ENCODE data around the gene LMO7.

LMO7 gene

GRCh38 chr13:75811361-75811760, 175.2 kb downstream of the LMO7 start:
- no peak for DNase-seq

- no peak for DNase-seq
Measured at GRCh38 chr13:75811841-75812240, 175.7 kb downstream of the LMO7 start.

- DNase-seq: no peak
Measured at GRCh38 chr13:75812751-75813181, 176.6 kb downstream of the LMO7 start.

- no peak for DNase-seq
Measured at GRCh38 chr13:75813323-75813722, 177.2 kb downstream of the LMO7 start.

GRCh38 chr13:75818179-75818967, 182.2 kb downstream of the LMO7 start:
- no peak for DNase-seq

- no peak for DNase-seq
Measured at GRCh38 chr13:75818968-75819225, 182.8 kb downstream of the LMO7 start.

- no peak for DNase-seq
Measured at GRCh38 chr13:75825161-75825560, 189.0 kb downstream of the LMO7 start.

GRCh38 chr13:75825594-75825993, 189.5 kb downstream of the LMO7 start:
- DNase-seq: no peak

GRCh38 chr13:75826391-75826790, 190.3 kb downstream of the LMO7 start:
- DNase-seq: no peak

GRCh38 chr13:75829830-75830229, 193.7 kb downstream of the LMO7 start:
- no peak for DNase-seq

- no peak for DNase-seq
Measured at GRCh38 chr13:75830842-75831241, 194.7 kb downstream of the LMO7 start.

- no peak for DNase-seq
Measured at GRCh38 chr13:75831389-75831788, 195.3 kb downstream of the LMO7 start.

GRCh38 chr13:75832812-75833211, 196.7 kb downstream of the LMO7 start:
- no peak for DNase-seq

- DNase-seq: no peak
Measured at GRCh38 chr13:75836441-75836840, 200.3 kb downstream of the LMO7 start.

- DNase-seq: no peak
Measured at GRCh38 chr13:75838366-75839005, 202.4 kb downstream of the LMO7 start.

- DNase-seq: no peak
Measured at GRCh38 chr13:75839406-75839805, 203.3 kb downstream of the LMO7 start.

- DNase-seq: no peak
Measured at GRCh38 chr13:75841905-75842304, 205.8 kb downstream of the LMO7 start.

GRCh38 chr13:75843074-75843473, 206.9 kb downstream of the LMO7 start:
- no peak for DNase-seq

GRCh38 chr13:75843991-75844390, 207.9 kb downstream of the LMO7 start:
- DNase-seq: no peak

- no peak for DNase-seq
Measured at GRCh38 chr13:75847588-75847987, 211.5 kb downstream of the LMO7 start.

- DNase-seq: no peak
Measured at GRCh38 chr13:75850916-75851315, 214.8 kb downstream of the LMO7 start.

GRCh38 chr13:75855216-75855615, 219.1 kb downstream of the LMO7 start:
- DNase-seq: no peak

- no peak for DNase-seq
Measured at GRCh38 chr13:75855847-75856246, 219.7 kb downstream of the LMO7 start.

- no peak for DNase-seq
Measured at GRCh38 chr13:75857291-75857690, 221.2 kb downstream of the LMO7 start.

- DNase-seq: no peak
Measured at GRCh38 chr13:75860935-75861334, 224.8 kb downstream of the LMO7 start.

Data from activated CD4-positive, alpha-beta T cell treated with anti-CD3 and anti-CD28 coated beads, Interleukin-2, Interleukin-6, amounts not matched to agents 100 ng/mL and 50 ng/mL, durations not matched to agents 16 hours and 8 hours (primary cell).